Breast epithelium (tissue), 4 donors: Measurements from ENCODE around the gene SYNE2. TPM values are rescaled to one million over a fixed set of nuclear protein-coding genes. Genes with fewer than 3 reads are reported as not detected.
A peak's percentile ranks its signal among the peaks of the same experiment; 100 is the strongest.

Experiments
- DNase-seq, 2 donors: peaks; one replicate each; pipeline ENCODE4 v3.0.0-alpha.2; 2019; ENCODE audit warnings: low spot score in 2 of 2
- H3K27ac ChIP-seq, 2 donors: fragments of 200-600 bp; sonication (generic) in 1 of 2; one replicate each; pipeline ENCODE4 v1.5.1; 2016 to 2019; ENCODE audit warnings: mild to moderate bottlenecking in 1 of 2
- H3K27me3 ChIP-seq, 2 donors: fragments of 200-600 bp; sonication (generic) in 1 of 2; one replicate each; pipeline versions ENCODE4 v1.5.1 to v1.6.0; 2017 to 2019; ENCODE audit warnings: control low read depth in 1 of 2, mild to moderate bottlenecking in 1 of 2
- H3K36me3 ChIP-seq: fragments of 200-600 bp; one replicate; pipeline ENCODE4 v1.5.1; 2019
- H3K4me1 ChIP-seq, 2 donors: fragments of 200-600 bp; sonication (generic); one replicate each; pipeline ENCODE4 v1.5.1; 2016 to 2019; ENCODE audit warnings: control low read depth in 1 of 2
- H3K4me3 ChIP-seq, 3 donors: fragments of 200-600 bp; sonication (generic); 1 replicate in 2 of 3; 2 replicates in 1 of 3; pipeline ENCODE4 v1.5.1; 2016 to 2019; ENCODE audit warnings: mild to moderate bottlenecking in 3 of 3, moderate library complexity in 2 of 3
- H3K9me3 ChIP-seq, 2 donors: fragments of 200-600 bp; sonication (generic) in 1 of 2; one replicate each; pipeline ENCODE4 v1.5.1; 2016 to 2019; ENCODE audit warnings: control low read depth in 1 of 2
- POLR2A ChIP-seq: fragments of 450-650 bp; IDR thresholded peaks from one replicate; pipeline ENCODE4 v1.6.1; 2016; ENCODE audit warnings: antibody characterized with exemption, mild to moderate bottlenecking, moderate library complexity
- POLR2AphosphoS5 ChIP-seq, 3 donors: sonication (generic); formaldehyde crosslinking; IDR thresholded peaks; one replicate each; pipeline ENCODE4 v1.6.1; 2017; ENCODE audit warnings: antibody characterized with exemption in 3 of 3
- intact Hi-C: fragments of 100-400 bp; cut with DNase I; formaldehyde crosslinking; loops from one replicate; pipeline ENCODE4 v1.15.1; 2023; ENCODE audit warnings: low total_unique reads
- total RNA-seq, 3 donors: library from RNA; depleted of rRNA; stranded (reverse); fragments of >200 nt; gene quantifications; one replicate each; pipeline ENCODE4 v1.1.0, GENCODE V29; 2016
- TF ChIP-seq, protein P1 (sequence below), 3 donors: fragments of 450-650 bp; IDR thresholded peaks; one replicate each; pipeline ENCODE4 v1.5.1; 2016 to 2017; ENCODE audit warnings: antibody characterized with exemption in 3 of 3, mild to moderate bottlenecking in 3 of 3, moderate library complexity in 3 of 3

Gene SYNE2
- total RNA-seq, 3 donors from 2014 or later: 81.4 to 308 (median 303) TPM

DNA sequence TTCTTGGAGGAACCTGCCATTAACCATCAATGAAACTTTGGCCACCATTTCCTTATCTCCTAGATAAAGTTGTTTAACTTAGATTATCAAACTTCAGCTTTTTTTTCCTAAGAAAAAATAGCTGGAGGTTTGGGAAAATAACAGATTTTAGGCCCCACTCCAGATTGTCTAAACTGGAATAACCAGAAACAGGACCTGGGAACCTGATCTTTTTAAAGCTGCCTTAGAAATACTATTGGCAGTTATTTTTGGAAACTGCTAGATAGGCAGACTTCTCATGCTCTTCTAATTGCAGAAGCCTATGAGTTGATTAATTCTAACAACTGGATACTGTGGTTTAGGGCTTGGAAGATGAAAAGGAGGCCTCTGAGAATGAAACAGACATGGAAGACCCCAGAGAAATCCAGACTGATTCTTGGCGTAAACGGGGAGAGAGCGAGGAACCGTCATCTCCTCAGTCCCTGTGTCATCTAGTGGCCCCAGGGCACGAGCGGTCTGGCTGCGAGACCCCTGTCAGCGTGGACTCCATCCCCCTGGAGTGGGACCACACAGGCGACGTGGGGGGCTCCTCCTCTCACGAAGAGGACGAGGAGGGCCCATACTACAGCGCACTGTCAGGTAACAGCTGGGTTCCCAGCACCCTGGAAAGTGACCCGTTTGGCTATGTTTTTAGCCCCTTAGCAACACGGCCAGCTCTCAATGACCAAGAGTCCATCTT, 361.2 kb downstream of the SYNE2 start:
- TF ChIP-seq POLR2A (no peak), POLR2AphosphoS5 (IDR thresholded peaks at IDR 0.05) (no peak)
- TF ChIP-seq, protein P1, sequence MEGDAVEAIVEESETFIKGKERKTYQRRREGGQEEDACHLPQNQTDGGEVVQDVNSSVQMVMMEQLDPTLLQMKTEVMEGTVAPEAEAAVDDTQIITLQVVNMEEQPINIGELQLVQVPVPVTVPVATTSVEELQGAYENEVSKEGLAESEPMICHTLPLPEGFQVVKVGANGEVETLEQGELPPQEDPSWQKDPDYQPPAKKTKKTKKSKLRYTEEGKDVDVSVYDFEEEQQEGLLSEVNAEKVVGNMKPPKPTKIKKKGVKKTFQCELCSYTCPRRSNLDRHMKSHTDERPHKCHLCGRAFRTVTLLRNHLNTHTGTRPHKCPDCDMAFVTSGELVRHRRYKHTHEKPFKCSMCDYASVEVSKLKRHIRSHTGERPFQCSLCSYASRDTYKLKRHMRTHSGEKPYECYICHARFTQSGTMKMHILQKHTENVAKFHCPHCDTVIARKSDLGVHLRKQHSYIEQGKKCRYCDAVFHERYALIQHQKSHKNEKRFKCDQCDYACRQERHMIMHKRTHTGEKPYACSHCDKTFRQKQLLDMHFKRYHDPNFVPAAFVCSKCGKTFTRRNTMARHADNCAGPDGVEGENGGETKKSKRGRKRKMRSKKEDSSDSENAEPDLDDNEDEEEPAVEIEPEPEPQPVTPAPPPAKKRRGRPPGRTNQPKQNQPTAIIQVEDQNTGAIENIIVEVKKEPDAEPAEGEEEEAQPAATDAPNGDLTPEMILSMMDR (IDR thresholded peaks at IDR 0.05): no peak
- DNase-seq: no peak
- intact Hi-C loops: no loop called here
- Histone ChIP-seq H3K4me3 (no peak overlapping the region), H3K9me3 (no peaks in the 10 kb centered on the region), H3K27ac (no peak overlapping the region), H3K27me3 (no peaks in the 10 kb centered on the region), H3K4me1 (no peaks in the 10 kb centered on the region), H3K36me3 (no peaks in the 10 kb centered on the region)

DNA sequence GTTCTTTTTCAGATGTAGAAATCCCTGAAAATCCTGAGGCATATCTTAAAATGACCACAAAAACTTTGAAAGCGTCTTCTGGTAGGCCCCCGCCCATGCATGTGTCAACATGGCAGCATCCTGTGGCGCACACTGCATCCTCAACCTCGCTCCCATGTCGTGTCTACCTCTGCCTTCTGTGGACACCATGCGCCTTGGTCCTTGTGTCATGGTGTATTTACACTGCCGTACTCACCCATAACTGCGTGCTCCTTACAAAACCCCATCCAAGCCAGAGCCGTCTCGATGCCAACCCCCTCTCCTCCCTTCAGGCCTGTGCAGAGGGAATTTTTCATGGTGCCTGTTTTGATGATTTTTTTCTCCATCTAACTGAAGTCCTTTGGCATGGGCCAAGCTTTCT, 362.5 kb downstream of the SYNE2 start:
- intact Hi-C loops: no loop called here
- Histone ChIP-seq H3K4me3 (no peak overlapping the region), H3K27ac (no peak overlapping the region), H3K9me3 (no peaks in the 10 kb centered on the region), H3K4me1 (no peaks in the 10 kb centered on the region), H3K27me3 (no peaks in the 10 kb centered on the region), H3K36me3 (no peaks in the 10 kb centered on the region)
- no peak for DNase-seq
- TF ChIP-seq POLR2AphosphoS5 (IDR thresholded peaks at IDR 0.05) (no peak), POLR2A (no peak)
- TF ChIP-seq, protein P1 (IDR thresholded peaks at IDR 0.05): no peak

DNA sequence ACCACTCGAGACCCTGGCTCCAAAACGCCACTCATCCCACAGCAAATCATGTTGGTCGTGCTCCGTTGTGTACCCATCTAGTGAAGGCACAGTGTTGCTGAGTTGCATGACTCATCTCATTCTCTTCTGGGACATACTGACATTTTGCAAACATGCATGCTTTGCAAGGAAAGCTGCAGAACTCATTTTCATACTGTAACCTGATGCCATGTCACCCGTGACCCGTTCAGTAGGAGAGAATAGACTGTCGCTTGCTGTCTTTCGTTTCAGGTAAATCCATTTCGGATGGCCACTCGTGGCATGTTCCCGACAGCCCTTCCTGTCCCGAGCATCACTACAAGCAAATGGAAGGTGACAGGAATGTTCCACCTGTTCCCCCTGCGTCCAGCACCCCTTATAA, 363.2 kb downstream of the SYNE2 start:
- Histone ChIP-seq H3K4me1 (no peaks in the 10 kb centered on the region), H3K27me3 (no peaks in the 10 kb centered on the region), H3K4me3 (no peak overlapping the region), H3K27ac (no peak overlapping the region), H3K36me3 (no peaks in the 10 kb centered on the region), H3K9me3 (no peaks in the 10 kb centered on the region)
- TF ChIP-seq POLR2A: no peak
- no peak for TF ChIP-seq POLR2AphosphoS5 (IDR thresholded peaks at IDR 0.05)
- TF ChIP-seq, protein P1 (IDR thresholded peaks at IDR 0.05): no peak
- intact Hi-C loops: no loop called here
- no peak for DNase-seq

DNA sequence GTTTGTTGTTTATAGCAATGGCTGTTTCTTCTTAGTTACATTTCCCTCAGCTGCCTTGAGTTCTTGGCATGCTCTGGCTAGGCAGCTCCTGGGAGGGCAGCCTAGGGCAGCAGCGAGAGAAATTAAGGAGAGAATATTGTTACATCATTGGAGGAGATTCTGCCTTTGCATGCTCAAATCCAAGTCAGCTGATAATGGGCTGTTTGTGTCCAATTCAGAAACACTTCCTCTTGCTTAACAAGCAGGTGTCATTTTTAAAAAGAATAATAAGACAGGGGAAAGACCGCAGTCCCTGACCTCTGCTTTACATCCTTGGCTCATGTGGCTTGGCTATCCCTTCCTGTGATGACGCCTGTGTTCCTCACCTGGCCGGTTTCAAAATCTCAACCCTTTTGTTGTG, 364.5 kb downstream of the SYNE2 start:
- no peaks in the 10 kb centered on the region for H3K4me1 ChIP-seq
- H3K27me3 ChIP-seq: no peaks in the 10 kb centered on the region
- H3K36me3 ChIP-seq: no peaks in the 10 kb centered on the region
- TF ChIP-seq POLR2AphosphoS5 (IDR thresholded peaks at IDR 0.05) (no peak), POLR2A (no peak)
- TF ChIP-seq, protein P1 (IDR thresholded peaks at IDR 0.05): no peak
- intact Hi-C loops: no loop called here
- DNase-seq: peak in 1 of 2 donors; percentile 35
- no peaks in the 10 kb centered on the region for H3K9me3 ChIP-seq
- peak overlapping the region; percentile 10 to 64 for H3K27ac ChIP-seq
- no peak overlapping the region for H3K4me3 ChIP-seq

DNA sequence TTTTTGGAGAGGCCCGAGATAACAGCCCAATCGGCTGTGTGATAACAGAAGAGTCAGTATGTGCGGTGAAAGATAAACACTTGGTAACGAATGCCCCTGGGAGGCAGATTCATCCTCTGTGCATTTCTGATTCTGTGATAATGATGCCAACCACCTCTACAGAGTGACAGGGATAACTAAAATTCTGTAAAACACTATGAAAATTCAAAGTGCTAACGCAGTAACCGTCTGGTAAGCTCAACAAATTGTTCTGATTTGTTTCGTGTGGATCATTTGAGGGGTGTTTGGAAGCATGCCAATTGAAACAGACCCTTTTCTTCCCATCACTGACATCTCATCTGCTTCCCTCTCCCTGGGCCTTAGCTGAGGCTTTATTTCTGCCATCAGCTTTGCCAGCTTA, 365.0 kb downstream of the SYNE2 start:
- no peak for DNase-seq
- no peak for TF ChIP-seq POLR2A
- no peak for TF ChIP-seq POLR2AphosphoS5 (IDR thresholded peaks at IDR 0.05)
- TF ChIP-seq, protein P1 (IDR thresholded peaks at IDR 0.05): no peak
- Histone ChIP-seq H3K9me3 (no peaks in the 10 kb centered on the region), H3K4me3 (no peak overlapping the region), H3K4me1 (no peaks in the 10 kb centered on the region), H3K27ac (peak overlapping the region in 1 of 2 donors; percentile 13), H3K27me3 (no peaks in the 10 kb centered on the region), H3K36me3 (no peaks in the 10 kb centered on the region)
- intact Hi-C loops: no loop called here
